IMR-90 (cell line): Measurements from ENCODE around the gene PLD5. TPM values are rescaled to one million over a fixed set of nuclear protein-coding genes. Genes with fewer than 3 reads are reported as not detected.

ENCODE experiments used
- ATAC-seq: fragments of 200-7000 bp; cut with Tn5 transposase; 2 replicates; pipeline ENCODE4 v1.9.1; 2020; ENCODE audit warnings: low read depth, mild to moderate bottlenecking, moderate library complexity
- BruUV-seq: library from RNA; stranded (reverse); fragments of 400-500 nt; replicated peaks from 2 replicates; lab custom pipeline; 2021; lab: Mats Ljungman, UMichigan
- CTCF ChIA-PET: fragments of 300-600 bp; formaldehyde crosslinking; extraction: SDS; loops from one replicate; lab custom pipeline; 2021; ENCODE audit warnings: antibody characterized with exemption; lab: Yijun Ruan, JAX
- POLR2A ChIA-PET: fragments of 300-600 bp; sonication (Branson Sonifier 250); formaldehyde crosslinking; loops from one replicate; lab custom pipeline; 2022; ENCODE audit warnings: antibody characterized with exemption; ENCODE audit not compliant: unreplicated experiment; lab: Charles Lee
- DNase-seq: peaks from one replicate; pipeline ENCODE4 v3.0.0; 2013
- H2AFZ ChIP-seq: replicated peaks from 2 replicates; pipeline ENCODE3; 2013; ENCODE audit warnings: low read length, mild to moderate bottlenecking; ENCODE audit not compliant: poor library complexity
- H2AK5ac ChIP-seq: 2 replicates; pipeline ENCODE4 v1.6.1; 2013; ENCODE audit warnings: low read depth, low read length, inconsistent platforms
- H2AK9ac ChIP-seq: replicated peaks from 2 replicates; pipeline ENCODE3; 2013; ENCODE audit warnings: mild to moderate bottlenecking, low read depth, low read length, moderate library complexity; ENCODE audit not compliant: poor library complexity
- H2BK120ac ChIP-seq: 2 replicates; pipeline ENCODE4 v1.6.1; 2013; ENCODE audit warnings: low read depth, low read length, inconsistent platforms
- H2BK15ac ChIP-seq: 3 replicates; pipeline ENCODE4 v1.6.1; 2013; ENCODE audit warnings: low read depth, low read length, inconsistent platforms
- H2BK20ac ChIP-seq: 2 replicates; pipeline ENCODE4 v1.6.1; 2013; ENCODE audit warnings: low read depth, mild to moderate bottlenecking, inconsistent platforms, low read length, moderate library complexity
- H2BK5ac ChIP-seq: 2 replicates; pipeline ENCODE4 v1.6.1; 2013; ENCODE audit warnings: mild to moderate bottlenecking, low read depth, low read length, inconsistent platforms; ENCODE audit not compliant: poor library complexity, severe bottlenecking
- H3K14ac ChIP-seq: replicated peaks from 2 replicates; pipeline ENCODE4 v1.6.1; 2013; ENCODE audit warnings: low read depth, low read length, inconsistent platforms
- H3K18ac ChIP-seq: 2 replicates; pipeline ENCODE4 v1.6.1; 2013; ENCODE audit warnings: low read depth, low read length, control low read depth
- H3K23ac ChIP-seq: 2 replicates; pipeline ENCODE4 v1.6.1; 2013; ENCODE audit warnings: low read depth, low read length, inconsistent platforms
- H3K27ac ChIP-seq: 2 replicates; pipeline ENCODE4 v1.5.1; 2013; ENCODE audit warnings: mild to moderate bottlenecking, control low read depth, low read length; ENCODE audit not compliant: insufficient read depth
- H3K27me3 ChIP-seq: 2 replicates; pipeline ENCODE4 v1.6.1; 2013; ENCODE audit warnings: low read length; ENCODE audit not compliant: control insufficient read depth, insufficient read depth
- H3K36me3 ChIP-seq: 2 replicates; pipeline ENCODE4 v1.6.1; 2013; ENCODE audit warnings: low read length, mixed read lengths; ENCODE audit not compliant: control insufficient read depth, insufficient read depth
- H3K4ac ChIP-seq: 2 replicates; pipeline ENCODE4 v1.6.1; 2013; ENCODE audit warnings: low read depth, low read length, inconsistent platforms
- H3K4me1 ChIP-seq: 2 replicates; pipeline ENCODE4 v1.6.1; 2013; ENCODE audit warnings: low read length, mixed read lengths; ENCODE audit not compliant: control insufficient read depth, insufficient read depth
- H3K4me2 ChIP-seq: 2 replicates; pipeline ENCODE4 v1.6.1; 2013; ENCODE audit warnings: low read depth, mild to moderate bottlenecking, control low read depth, low read length, moderate library complexity
- H3K4me3 ChIP-seq: 2 replicates; pipeline ENCODE4 v1.5.1; 2013; ENCODE audit warnings: low read depth, mild to moderate bottlenecking, control low read depth, low read length, moderate library complexity; ENCODE audit not compliant: insufficient read depth
- H3K56ac ChIP-seq: 2 replicates; pipeline ENCODE4 v1.6.1; 2013; ENCODE audit warnings: low read length, inconsistent platforms; ENCODE audit not compliant: insufficient read depth; ENCODE audit errors: extremely low read depth
- H3K79me1 ChIP-seq, 2 experiments: 2 replicates each; pipeline ENCODE4 v1.6.1; 2013; ENCODE audit warnings: low read length in 2 of 2, inconsistent platforms in 1 of 2, low read depth in 1 of 2
- H3K9ac ChIP-seq: 2 replicates; pipeline ENCODE4 v1.6.1; 2013; ENCODE audit warnings: low read depth, low read length, control low read depth
- H3K9me1 ChIP-seq: 2 replicates; pipeline ENCODE4 v1.6.1; 2013; ENCODE audit warnings: low read length, inconsistent platforms; ENCODE audit not compliant: insufficient read depth
- H3K9me3 ChIP-seq: 2 replicates; pipeline ENCODE4 v1.6.1; 2013; ENCODE audit warnings: low read length; ENCODE audit not compliant: control insufficient read depth, insufficient read depth
- H4K20me1 ChIP-seq: 2 replicates; pipeline ENCODE4 v1.6.1; 2013; ENCODE audit warnings: low read length, inconsistent platforms; ENCODE audit not compliant: insufficient read depth
- H4K5ac ChIP-seq: 2 replicates; pipeline ENCODE4 v1.6.1; 2013; ENCODE audit warnings: mild to moderate bottlenecking, low read depth, low read length, control low read depth
- H4K8ac ChIP-seq, 2 experiments: 2 replicates each; pipeline ENCODE4 v1.6.1; 2013; ENCODE audit warnings: low read depth in 2 of 2, low read length in 2 of 2, control low read depth in 1 of 2, inconsistent platforms in 1 of 2
- H4K91ac ChIP-seq: 2 replicates; pipeline ENCODE4 v1.6.1; 2013; ENCODE audit warnings: low read depth, low read length, inconsistent platforms; ENCODE audit not compliant: insufficient read depth
- CEBPB ChIP-seq: IDR thresholded peaks from 2 replicates; pipeline ENCODE4 v1.6.1; 2012; ENCODE audit warnings: low read depth, low read length, improper control_type of control experiment
- CHD1 ChIP-seq: IDR thresholded peaks from 2 replicates; pipeline ENCODE4 v1.6.1; 2012; ENCODE audit warnings: low read depth, low read length, improper control_type of control experiment
- CTCF ChIP-seq: conservative IDR thresholded peaks from 2 replicates; pipeline ENCODE4 v1.5.1; 2012; ENCODE audit warnings: mild to moderate bottlenecking, low read depth, low read length, improper control_type of control experiment
- ELK1 ChIP-seq: fragments of 150-350 bp; IDR thresholded peaks from 2 replicates; pipeline ENCODE4 v1.6.1; 2016; ENCODE audit warnings: low read depth, mild to moderate bottlenecking, low read length, moderate library complexity, borderline replicate concordance
- MAFK ChIP-seq: IDR thresholded peaks from 2 replicates; pipeline ENCODE4 v1.6.1; 2012; ENCODE audit warnings: low read depth, low read length, improper control_type of control experiment
- MAZ ChIP-seq: IDR thresholded peaks from 2 replicates; pipeline ENCODE4 v1.6.1; 2012; ENCODE audit warnings: low read depth, mild to moderate bottlenecking, low read length, improper control_type of control experiment, moderate library complexity, borderline replicate concordance
- MXI1 ChIP-seq: IDR thresholded peaks from 2 replicates; pipeline ENCODE4 v1.6.1; 2012; ENCODE audit warnings: low read depth, mild to moderate bottlenecking, low read length, moderate library complexity, borderline replicate concordance
- NFE2L2 ChIP-seq: fragments of 150-350 bp; IDR thresholded peaks from 2 replicates; pipeline ENCODE4 v1.6.1; 2016; ENCODE audit warnings: low read depth, mild to moderate bottlenecking, low read length
- RAD21 ChIP-seq: IDR thresholded peaks from 2 replicates; pipeline ENCODE4 v1.6.1; 2012; ENCODE audit warnings: low read length, improper control_type of control experiment
- RCOR1 ChIP-seq: IDR thresholded peaks from 2 replicates; pipeline ENCODE4 v1.6.1; 2012; ENCODE audit warnings: mild to moderate bottlenecking, low read length, improper control_type of control experiment; ENCODE audit not compliant: insufficient replicate concordance
- RFX5 ChIP-seq: IDR thresholded peaks from 2 replicates; pipeline ENCODE4 v1.8.0; 2012; ENCODE audit warnings: low read depth, mild to moderate bottlenecking, low read length, moderate library complexity
- USF2 ChIP-seq: fragments of 150-350 bp; IDR thresholded peaks from 2 replicates; pipeline ENCODE4 v1.6.1; 2017; ENCODE audit warnings: mild to moderate bottlenecking, antibody characterized with exemption, low read length, low read depth
- WGBS, 2 experiments: methylation state at CpG; one replicate each; pipeline versions ENCODE4 v1.1.5 to v1.1.7; 2013; ENCODE audit warnings: missing lambda C conversion rate in 2 of 2; ENCODE audit not compliant: insufficient read length in 1 of 2; ENCODE audit errors: extremely low coverage in 2 of 2; 5-methylcytosine and 5-hydroxymethylcytosine counted together
- dilution Hi-C: fragments of 300-500 bp; cut with HindIII; formaldehyde crosslinking; loops from one replicate; pipeline ENCODE4 v1.14.3; 2018; ENCODE audit warnings: low sequenced_read_pairs; ENCODE audit not compliant: unreplicated experiment
- in situ Hi-C: fragments of 300-500 bp; cut with MboI; formaldehyde crosslinking; loops from 3 replicates; pipeline ENCODE4 v1.14.3; 2019; ENCODE audit warnings: low sequenced_read_pairs, inconsistent platforms, mixed read lengths
- intact Hi-C: fragments of 100-400 bp; cut with micrococcal nuclease; formaldehyde crosslinking; loops from 2 replicates; pipeline ENCODE4 v1.10.0; 2022
- polyA plus RNA-seq, 3 experiments: library from polyadenylated mRNA; depleted of rRNA; stranded (reverse); fragments of >200 nt; gene quantifications; 2 replicates each; pipeline ENCODE4 v1.2.3, GENCODE V29; 2012; ENCODE audit warnings: low replicate concordance in 1 of 3
- total RNA-seq: library from RNA; depleted of rRNA; stranded (reverse); fragments of >200 nt; gene quantifications from 2 replicates; pipeline ENCODE4 v1.2.3, GENCODE V29; 2012

The PLD5 gene
- total and polyA plus RNA-seq, 2 of the 4 experiments (the other 2 are of a cell fraction) = not detected

- no peak overlapping the region for H3K4me3 ChIP-seq
- no peak overlapping the region for H2AFZ ChIP-seq
- no peak overlapping the region for H3K18ac ChIP-seq
- no peak overlapping the region for H2BK120ac ChIP-seq
- in situ Hi-C loops (no loop called here), intact Hi-C loops (no loop called here), dilution Hi-C loops (no loop called here)
- H2BK15ac ChIP-seq = no peak overlapping the region
- H3K14ac ChIP-seq = no peak overlapping the region
- no peak overlapping the region for H2BK20ac ChIP-seq
- no peak overlapping the region for H2AK5ac ChIP-seq
- no peaks in the 10 kb centered on the region for H3K79me1 ChIP-seq
- no peak overlapping the region for H2BK5ac ChIP-seq
- DNase-seq (no peak), ATAC-seq (no peak)
- CTCF ChIA-PET = no interaction called here
- H3K9me1 ChIP-seq = no peaks in the 10 kb centered on the region
- H3K9ac ChIP-seq = no peak overlapping the region
- no peaks in the 10 kb centered on the region for H4K20me1 ChIP-seq
- no peak overlapping the region for H3K4ac ChIP-seq
- H4K8ac ChIP-seq = no peak overlapping the region
- no peak overlapping the region for H3K23ac ChIP-seq
- no peak overlapping the region for H3K56ac ChIP-seq
- no TSS peak for BruUV-seq
- H3K27me3 ChIP-seq = no peaks in the 10 kb centered on the region
- POLR2A ChIA-PET = no interaction called here
- no peak overlapping the region for H4K91ac ChIP-seq
- H2AK9ac ChIP-seq = no peak overlapping the region
- no peak overlapping the region for H4K5ac ChIP-seq
- no peak overlapping the region for H3K4me2 ChIP-seq
- H3K36me3 ChIP-seq = no peaks in the 10 kb centered on the region
- no CpG with 5 or more reads among the region's 1 CpG for WGBS, 2 experiments
- no peak overlapping the region for H3K27ac ChIP-seq
- no peaks in the 10 kb centered on the region for H3K9me3 ChIP-seq
- no peaks in the 10 kb centered on the region for H3K4me1 ChIP-seq
- TF ChIP-seq ELK1 (no peak), RAD21 (no peak), NFE2L2 (no peak), CHD1 (no peak), CTCF (no peak), RFX5 (no peak), MAFK (no peak), CEBPB (no peak), MAZ (no peak), RCOR1 (no peak), MXI1 (no peak), USF2 (no peak)
Measured at GRCh38 chr1:242349636-242350035, 174.9 kb downstream of the PLD5 start.
